ENCODE data around the gene EVC2.
"Not testable (repeated sequence)": the region's sequence is repeated elsewhere in the genome, so short reads cannot be mapped to it uniquely, and the experiment has no call there.

The EVC2 gene

GRCh38 chr4:5593828-5594227 lies 114.5 kb downstream of the EVC2 start:
- H3K4me3 ChIP-seq (ENCODE audit: low read length); DNase-seq (ENCODE audit: low read depth, low spot score): not testable (repeated sequence)

- DNase-seq (ENCODE audit: low read depth, low spot score), result no peak
- no peak overlapping the region for H3K4me3 ChIP-seq (ENCODE audit: low read length)
Observed at GRCh38 chr4:5592272-5592671, 116.1 kb downstream of the EVC2 start.

GRCh38 chr4:5589495-5589894 lies 118.9 kb downstream of the EVC2 start:
- DNase-seq (ENCODE audit: low read depth, low spot score), result no peak
- no peak overlapping the region for H3K4me3 ChIP-seq (ENCODE audit: low read length)

DNA sequence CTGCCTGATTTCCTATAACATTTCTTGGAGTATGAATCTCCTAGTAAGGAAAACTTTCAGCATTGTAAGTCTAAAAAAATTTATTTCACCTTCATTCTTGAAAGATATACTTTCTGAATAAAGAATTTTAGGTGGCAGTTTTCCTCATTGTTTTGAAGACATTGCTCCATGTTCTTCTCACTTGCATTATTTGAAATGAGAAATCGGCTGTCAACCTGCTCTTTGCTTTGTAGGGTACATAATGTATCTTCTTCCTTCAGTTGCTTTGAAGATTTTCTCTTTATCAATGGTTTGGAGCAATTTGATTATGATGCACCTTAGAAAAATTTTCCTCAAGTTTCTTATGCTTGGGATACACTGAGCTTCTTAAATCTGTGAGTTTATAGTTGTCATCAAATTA lies 120.3 kb downstream of the EVC2 start:
- no peak for DNase-seq (ENCODE audit: low read depth, low spot score)

GRCh38 chr4:5575941-5576340 lies 132.4 kb downstream of the EVC2 start:
- no peak for DNase-seq (ENCODE audit: low read depth, low spot score)
- H3K4me3 ChIP-seq (ENCODE audit: low read length), result no peak overlapping the region

More for the DNA sequence above, 120.3 kb downstream of the EVC2 start:
- H3K4me3 ChIP-seq (ENCODE audit: low read length), result no peak overlapping the region

GRCh38 chr4:5574386-5574785 lies 134.0 kb downstream of the EVC2 start:
- DNase-seq (ENCODE audit: low read depth, low spot score), result no peak
- H3K4me3 ChIP-seq (ENCODE audit: low read length), result no peak overlapping the region

DNA sequence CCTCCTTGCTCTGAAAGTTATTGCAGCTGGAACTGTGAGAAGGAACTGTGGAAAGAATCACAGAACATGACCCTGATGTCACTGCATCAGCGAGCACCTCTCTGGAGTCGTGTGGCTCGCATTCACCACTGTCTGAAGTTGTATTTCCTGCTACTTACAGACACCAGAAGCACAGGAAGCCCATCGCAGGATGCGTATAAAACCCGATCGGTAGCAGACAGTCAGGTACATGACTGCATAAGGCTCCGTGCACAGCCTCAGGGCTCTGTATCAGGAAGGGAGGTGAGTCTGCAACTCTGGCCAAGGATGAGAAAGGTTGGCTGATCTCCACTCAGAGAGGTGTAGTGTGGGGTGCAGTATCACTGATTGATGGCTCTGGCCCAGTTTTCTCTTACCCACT lies 134.4 kb downstream of the EVC2 start:
- peak; percentile 32 for DNase-seq (ENCODE audit: low read depth, low spot score)
- H3K4me3 ChIP-seq (ENCODE audit: low read length), result no peak overlapping the region

DNA sequence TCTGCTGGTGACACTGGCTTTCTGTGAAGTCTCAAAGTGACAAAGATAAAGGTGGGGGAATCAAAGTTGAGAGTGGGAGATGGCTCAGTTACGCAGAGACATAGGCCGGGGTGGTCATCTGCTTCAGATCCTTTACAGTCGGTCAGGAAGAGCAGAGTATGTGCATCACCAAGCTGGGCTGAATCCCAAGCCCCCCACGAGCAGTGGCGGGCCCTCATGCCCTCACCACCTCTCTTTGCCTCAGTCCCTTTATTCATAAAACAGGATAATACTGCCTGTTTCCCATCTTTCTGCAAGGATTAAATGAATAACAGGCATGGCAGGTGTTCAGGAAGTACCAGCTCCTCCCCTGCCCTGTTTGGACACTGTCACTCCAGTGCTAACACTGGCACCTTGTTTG lies 135.6 kb downstream of the EVC2 start:
- no peak overlapping the region for H3K4me3 ChIP-seq (ENCODE audit: low read length)
- DNase-seq (ENCODE audit: low read depth, low spot score), result no peak

DNA sequence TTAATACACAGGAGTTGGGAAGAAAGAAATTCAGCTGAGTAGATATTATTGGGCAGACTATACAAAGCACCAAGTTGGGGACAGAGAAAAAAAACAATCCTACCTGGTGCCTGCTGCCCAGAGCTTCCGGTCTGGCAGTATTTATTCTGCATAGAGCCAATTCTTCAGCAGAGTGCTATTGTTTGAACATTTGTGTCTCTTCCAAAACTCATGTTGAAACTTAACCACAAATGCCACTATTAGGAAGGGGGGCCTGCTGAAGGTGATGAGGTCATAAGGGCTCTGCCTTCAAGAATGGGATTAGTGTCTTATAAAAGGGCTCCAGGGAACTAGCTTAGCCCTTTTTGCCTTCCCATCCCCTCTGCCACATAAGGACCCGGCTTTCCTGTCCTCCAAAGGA lies 136.2 kb downstream of the EVC2 start:
- no peak for DNase-seq (ENCODE audit: low read depth, low spot score)
- H3K4me3 ChIP-seq (ENCODE audit: low read length), result no peak overlapping the region

DNA sequence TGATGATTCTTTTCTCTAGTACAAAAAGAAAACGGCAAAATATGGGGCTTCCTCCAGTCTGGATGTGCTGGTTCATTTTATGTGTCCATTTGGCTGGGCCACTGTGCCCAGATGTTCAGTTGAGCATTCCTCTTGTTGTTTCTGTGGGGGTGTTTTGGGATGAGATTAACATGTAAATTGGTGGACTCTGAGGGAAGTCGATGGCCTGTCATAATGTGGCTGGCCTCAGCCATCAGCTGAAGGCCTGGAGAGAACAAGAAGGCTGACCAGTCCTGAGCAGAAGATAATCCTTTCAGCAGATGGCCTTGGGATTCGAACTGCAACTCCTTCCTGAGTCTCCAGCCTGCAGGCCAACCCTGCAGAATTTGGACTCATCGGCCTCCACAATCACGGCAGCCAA lies 136.7 kb downstream of the EVC2 start:
- DNase-seq (ENCODE audit: low read depth, low spot score), result no peak
- H3K4me3 ChIP-seq (ENCODE audit: low read length), result no peak overlapping the region

DNA sequence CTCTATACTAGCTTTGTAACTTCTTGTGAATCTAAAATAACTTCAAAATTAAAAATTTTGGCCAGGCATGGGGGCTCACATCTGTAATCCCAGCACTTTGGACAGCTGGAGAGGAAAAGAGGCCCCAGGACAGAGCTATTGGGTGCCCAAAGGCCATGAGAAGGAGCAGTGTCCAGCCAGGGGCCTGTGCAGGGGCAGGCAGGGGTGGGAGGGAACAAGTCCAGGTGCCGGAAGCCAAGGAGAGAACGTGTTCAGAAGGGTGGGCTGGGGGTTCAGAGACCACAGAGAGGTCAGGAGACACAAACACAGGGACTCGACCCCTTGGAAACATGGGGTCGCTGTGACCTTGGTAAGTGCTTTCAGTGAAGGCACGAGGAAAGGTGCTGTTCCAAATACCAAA lies 138.9 kb downstream of the EVC2 start:
- no peak for DNase-seq (ENCODE audit: low read depth, low spot score)
- H3K4me3 ChIP-seq (ENCODE audit: low read length), result no peak overlapping the region

DNA sequence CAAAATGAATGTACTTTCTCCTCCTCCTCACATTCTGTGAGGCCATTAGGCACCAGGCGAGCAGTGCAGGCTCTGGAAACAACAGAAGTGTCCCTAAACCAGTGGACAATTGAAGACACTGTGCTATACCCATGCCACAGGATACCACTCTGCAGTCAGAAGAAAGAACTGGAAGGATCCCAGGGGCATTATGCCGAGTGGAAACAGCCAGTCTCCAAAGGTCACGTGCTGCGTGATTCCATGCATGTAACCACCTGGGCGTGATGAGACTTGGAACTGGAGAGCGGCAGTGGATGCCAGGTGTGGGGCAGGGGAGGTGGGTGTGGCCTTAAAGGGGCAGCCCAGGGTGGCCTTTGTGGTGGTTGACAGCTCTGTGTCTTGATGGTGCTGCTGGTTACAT lies 139.4 kb downstream of the EVC2 start:
- no peak for DNase-seq (ENCODE audit: low read depth, low spot score)
- H3K4me3 ChIP-seq (ENCODE audit: low read length), result no peak overlapping the region

GRCh38 chr4:5568336-5568735 lies 140.0 kb downstream of the EVC2 start:
- DNase-seq (ENCODE audit: low read depth, low spot score), result no peak
- no peak overlapping the region for H3K4me3 ChIP-seq (ENCODE audit: low read length)

GRCh38 chr4:5566991-5567390 lies 141.4 kb downstream of the EVC2 start:
- H3K4me3 ChIP-seq (ENCODE audit: low read length), result no peak overlapping the region
- DNase-seq (ENCODE audit: low read depth, low spot score), result no peak

DNA sequence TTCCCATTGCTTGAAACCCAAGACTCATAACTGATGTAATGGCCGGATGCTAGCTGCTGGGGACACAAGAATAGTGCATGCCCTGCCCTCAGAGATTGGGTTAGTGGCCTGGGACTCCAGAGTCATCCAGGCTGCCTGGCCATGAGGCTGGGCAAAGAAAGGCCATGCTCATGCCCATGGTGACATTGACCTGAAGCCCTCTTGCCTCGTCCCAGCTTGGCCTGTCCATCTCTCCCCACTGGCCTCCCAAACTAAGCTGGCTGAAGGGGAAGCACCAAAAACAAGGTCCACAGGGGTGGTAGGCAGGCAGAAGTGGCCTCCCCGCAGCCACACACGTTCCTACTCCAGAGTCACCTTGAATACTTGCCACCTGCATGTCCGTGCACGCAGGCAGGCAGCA lies 141.8 kb downstream of the EVC2 start:
- DNase-seq (ENCODE audit: low read depth, low spot score), result no peak
- H3K4me3 ChIP-seq (ENCODE audit: low read length), result no peak overlapping the region

GRCh38 chr4:5563856-5564255 lies 144.5 kb downstream of the EVC2 start:
- no peak overlapping the region for H3K4me3 ChIP-seq (ENCODE audit: low read length)
- DNase-seq (ENCODE audit: low read depth, low spot score), result no peak

GRCh38 chr4:5562476-5562875 lies 145.9 kb downstream of the EVC2 start:
- no peak overlapping the region for H3K4me3 ChIP-seq (ENCODE audit: low read length)
- DNase-seq (ENCODE audit: low read depth, low spot score), result no peak

DNA sequence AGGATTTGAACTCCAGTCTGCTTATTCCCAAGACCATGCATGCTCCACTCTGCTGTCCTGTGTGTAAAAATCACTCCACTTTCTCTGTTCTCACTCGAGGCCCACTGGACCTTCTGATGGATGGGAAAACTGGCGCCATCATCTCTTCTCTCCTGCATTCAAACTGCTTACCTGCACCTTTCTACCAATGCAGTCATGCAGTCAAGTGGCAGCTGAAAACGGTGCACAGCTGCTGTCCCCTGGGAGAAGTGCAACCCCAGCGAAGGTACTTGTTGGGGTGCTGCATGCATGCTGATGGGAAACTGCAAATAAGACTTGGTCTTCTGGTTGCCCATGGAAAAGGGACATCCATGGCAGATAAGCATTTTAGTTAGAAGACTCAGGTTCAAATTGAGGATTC lies 147.1 kb downstream of the EVC2 start:
- no peak for DNase-seq (ENCODE audit: low read depth, low spot score)
- no peak overlapping the region for H3K4me3 ChIP-seq (ENCODE audit: low read length)

DNA sequence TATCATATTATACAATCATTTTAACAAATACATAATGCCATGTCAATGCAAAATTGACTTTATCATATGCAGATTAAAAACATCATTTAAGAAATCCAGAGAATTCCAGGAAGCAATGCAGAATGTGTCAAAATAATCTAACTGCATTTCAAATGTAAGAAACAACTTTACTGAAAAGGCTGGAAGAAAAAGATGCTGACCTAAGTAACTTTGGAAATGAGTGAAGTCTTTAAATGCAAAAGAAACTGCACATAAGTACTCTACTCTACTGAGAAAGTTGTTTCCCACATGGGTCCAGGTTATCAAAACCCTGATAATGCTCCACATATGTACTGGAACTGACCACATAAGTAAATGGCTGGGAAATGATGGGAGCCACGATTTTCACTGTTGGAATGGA lies 149.9 kb downstream of the EVC2 start:
- DNase-seq (ENCODE audit: low read depth, low spot score), result no peak
- no peak overlapping the region for H3K4me3 ChIP-seq (ENCODE audit: low read length)

DNA sequence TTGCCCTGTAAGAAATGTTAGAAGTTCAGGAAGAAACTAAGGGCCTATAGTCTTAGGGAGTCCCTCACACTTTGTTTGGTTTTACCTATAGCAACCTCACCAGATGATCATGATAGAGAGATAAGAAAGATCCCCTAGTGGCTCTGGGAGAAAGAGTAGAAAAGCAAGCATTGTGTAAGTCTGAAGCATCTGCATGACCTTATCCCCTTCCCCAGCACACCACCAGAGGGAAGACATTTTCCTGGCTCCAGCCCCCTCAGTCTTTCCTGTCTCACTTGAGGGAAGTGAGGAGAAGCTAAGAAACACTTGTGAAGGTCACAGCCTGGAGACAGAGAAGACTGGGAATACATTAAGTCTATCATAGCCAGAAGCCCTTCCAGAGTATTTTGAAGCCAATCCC lies 154.0 kb downstream of the EVC2 start:
- no peak overlapping the region for H3K4me3 ChIP-seq (ENCODE audit: low read length)
- DNase-seq (ENCODE audit: low read depth, low spot score), result no peak

DNA sequence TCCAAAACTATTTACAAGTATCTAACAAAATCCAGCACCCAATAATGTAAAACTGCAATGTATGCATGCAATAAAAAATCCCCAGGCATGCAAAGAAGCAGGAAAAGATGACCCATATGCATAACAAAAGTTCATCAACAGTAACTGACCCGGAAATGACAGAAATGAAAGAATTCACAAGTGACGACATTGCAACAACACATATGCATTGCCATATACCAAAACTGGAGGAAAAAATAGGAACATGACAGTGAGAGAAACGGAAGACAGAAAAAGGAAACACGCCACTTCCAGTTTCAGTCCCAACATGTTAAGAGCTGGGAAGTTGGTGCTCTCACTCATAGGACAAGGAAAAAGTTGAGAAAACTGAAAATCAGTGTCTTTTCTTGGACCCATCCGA lies 154.6 kb downstream of the EVC2 start:
- DNase-seq (ENCODE audit: low read depth, low spot score), result no peak
- no peak overlapping the region for H3K4me3 ChIP-seq (ENCODE audit: low read length)

GRCh38 chr4:5552451-5552850 lies 155.9 kb downstream of the EVC2 start:
- no peak for DNase-seq (ENCODE audit: low read depth, low spot score)
- no peak overlapping the region for H3K4me3 ChIP-seq (ENCODE audit: low read length)

Data from Jurkat, Clone E6-1 (cell line).